Stimulated activated CD8-positive, alpha-beta memory T cell treated with anti-CD3 and anti-CD28 coated beads, Interleukin-7, amount 100 ng/mL, for 4 hours (primary cell): ENCODE measurements around the gene BAX.

ENCODE experiments used
- DNase-seq, 2 donors: peaks; one replicate each; pipeline ENCODE4 v3.0.0-alpha.2; 2020; ENCODE audit warnings: low read depth in 2 of 2

Gene BAX

GRCh38 chr19:48962029-48962848, 7.6 kb downstream of the BAX start:
- DNase-seq: peak in 1 of 2 donors; percentile 33

- DNase-seq: no peak
These were observed 8.1 kb downstream of the BAX start for GRCh38 chr19:48962849-48963165.

GRCh38 chr19:48963371-48964204, 8.9 kb downstream of the BAX start:
- DNase-seq: peak; percentile 24 to 62

GRCh38 chr19:48964205-48965039, 9.7 kb downstream of the BAX start:
- no peak for DNase-seq

- peak; percentile 75 to 87 for DNase-seq
These were observed 10.5 kb downstream of the BAX start, which contains the start of gene FTL for GRCh38 chr19:48965040-48965805. Gene FTL (plus strand): TSS chr19:48965309. CDS start chr19:48965508, 199 bp downstream.

- peak; percentile 85 to 88 for DNase-seq
These were observed 11.3 kb downstream of the BAX start for GRCh38 chr19:48965806-48966540.

- no peak for DNase-seq
These were observed 12.1 kb downstream of the BAX start for GRCh38 chr19:48966541-48967345.

- no peak for DNase-seq
These were observed 12.9 kb downstream of the BAX start for GRCh38 chr19:48967346-48968178.

GRCh38 chr19:48968179-48968661, 13.5 kb downstream of the BAX start:
- no peak for DNase-seq

GRCh38 chr19:48968813-48969218, 14.1 kb downstream of the BAX start:
- no peak for DNase-seq

GRCh38 chr19:48969276-48970138, 14.8 kb downstream of the BAX start:
- DNase-seq: no peak

- no peak for DNase-seq
These were observed 15.6 kb downstream of the BAX start for GRCh38 chr19:48970139-48970766.

- peak; percentile 60 to 68 for DNase-seq
These were observed 16.3 kb downstream of the BAX start for GRCh38 chr19:48970923-48971395.

- DNase-seq: no peak
These were observed 21.5 kb downstream of the BAX start for GRCh38 chr19:48975947-48976847.

GRCh38 chr19:48977061-48977460, 22.4 kb downstream of the BAX start:
- no peak for DNase-seq

- no peak for DNase-seq
These were observed 27.6 kb downstream of the BAX start for GRCh38 chr19:48982280-48982679.
